ENCODE results near the gene ADAMTS7.

DNA sequence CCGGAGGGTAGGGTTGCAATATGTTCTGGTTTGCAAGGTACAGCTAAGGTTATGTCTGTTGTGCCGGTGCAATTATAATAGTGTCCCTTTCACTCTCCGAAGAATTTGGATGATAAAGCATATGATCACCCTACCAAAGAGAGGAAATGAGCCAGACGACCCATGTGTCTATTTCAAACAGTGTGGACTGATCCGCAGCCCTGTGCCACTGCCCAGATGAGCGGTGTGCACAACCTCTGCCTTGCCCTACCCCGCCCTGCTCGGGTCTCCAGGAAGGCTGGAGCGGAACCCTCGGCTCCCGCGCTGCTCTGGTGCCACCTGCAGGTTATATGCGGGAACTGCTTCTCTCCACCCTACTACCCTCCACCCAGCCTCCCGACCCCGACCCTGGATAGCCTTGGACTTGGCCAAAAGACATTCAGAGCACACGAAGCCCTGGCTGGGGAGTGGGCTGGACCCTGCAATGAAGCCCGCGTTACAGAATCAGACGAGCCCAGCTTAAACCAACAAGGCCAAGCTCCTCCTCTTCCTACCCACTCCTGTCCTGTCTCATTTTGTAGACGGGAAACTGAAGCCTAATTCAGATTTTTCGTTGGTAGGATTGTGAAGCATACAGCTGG is 101.9 kb downstream of the ADAMTS7 start:
- TF ChIP-seq ZNF121 (tag by site-specific recombination; IDR thresholded peaks at IDR 0.05) (no peak), YY1 (tag by site-specific recombination; IDR thresholded peaks at IDR 0.05) (no peak), ZFP37 (tag by site-specific recombination; IDR thresholded peaks at IDR 0.05) (no peak), ZNF19 (tag by site-specific recombination; IDR thresholded peaks at IDR 0.05; ENCODE audit: low read depth) (no peak), ZNF549 (tag by site-specific recombination; IDR thresholded peaks at IDR 0.05) (no peak), ZNF654 (tag by site-specific recombination; IDR thresholded peaks at IDR 0.05; ENCODE audit: low read depth) (peak; percentile 74)
- TF ChIP-seq, protein P1, sequence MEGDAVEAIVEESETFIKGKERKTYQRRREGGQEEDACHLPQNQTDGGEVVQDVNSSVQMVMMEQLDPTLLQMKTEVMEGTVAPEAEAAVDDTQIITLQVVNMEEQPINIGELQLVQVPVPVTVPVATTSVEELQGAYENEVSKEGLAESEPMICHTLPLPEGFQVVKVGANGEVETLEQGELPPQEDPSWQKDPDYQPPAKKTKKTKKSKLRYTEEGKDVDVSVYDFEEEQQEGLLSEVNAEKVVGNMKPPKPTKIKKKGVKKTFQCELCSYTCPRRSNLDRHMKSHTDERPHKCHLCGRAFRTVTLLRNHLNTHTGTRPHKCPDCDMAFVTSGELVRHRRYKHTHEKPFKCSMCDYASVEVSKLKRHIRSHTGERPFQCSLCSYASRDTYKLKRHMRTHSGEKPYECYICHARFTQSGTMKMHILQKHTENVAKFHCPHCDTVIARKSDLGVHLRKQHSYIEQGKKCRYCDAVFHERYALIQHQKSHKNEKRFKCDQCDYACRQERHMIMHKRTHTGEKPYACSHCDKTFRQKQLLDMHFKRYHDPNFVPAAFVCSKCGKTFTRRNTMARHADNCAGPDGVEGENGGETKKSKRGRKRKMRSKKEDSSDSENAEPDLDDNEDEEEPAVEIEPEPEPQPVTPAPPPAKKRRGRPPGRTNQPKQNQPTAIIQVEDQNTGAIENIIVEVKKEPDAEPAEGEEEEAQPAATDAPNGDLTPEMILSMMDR (tag by site-specific recombination; IDR thresholded peaks at IDR 0.05) = peak; percentile 94
- TF ChIP-seq, protein P2, sequence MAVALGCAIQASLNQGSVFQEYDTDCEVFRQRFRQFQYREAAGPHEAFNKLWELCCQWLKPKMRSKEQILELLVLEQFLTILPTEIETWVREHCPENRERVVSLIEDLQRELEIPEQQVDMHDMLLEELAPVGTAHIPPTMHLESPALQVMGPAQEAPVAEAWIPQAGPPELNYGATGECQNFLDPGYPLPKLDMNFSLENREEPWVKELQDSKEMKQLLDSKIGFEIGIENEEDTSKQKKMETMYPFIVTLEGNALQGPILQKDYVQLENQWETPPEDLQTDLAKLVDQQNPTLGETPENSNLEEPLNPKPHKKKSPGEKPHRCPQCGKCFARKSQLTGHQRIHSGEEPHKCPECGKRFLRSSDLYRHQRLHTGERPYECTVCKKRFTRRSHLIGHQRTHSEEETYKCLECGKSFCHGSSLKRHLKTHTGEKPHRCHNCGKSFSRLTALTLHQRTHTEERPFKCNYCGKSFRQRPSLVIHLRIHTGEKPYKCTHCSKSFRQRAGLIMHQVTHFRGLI (tag by site-specific recombination; IDR thresholded peaks at IDR 0.05) = no peak
- TF ChIP-seq, protein P3, sequence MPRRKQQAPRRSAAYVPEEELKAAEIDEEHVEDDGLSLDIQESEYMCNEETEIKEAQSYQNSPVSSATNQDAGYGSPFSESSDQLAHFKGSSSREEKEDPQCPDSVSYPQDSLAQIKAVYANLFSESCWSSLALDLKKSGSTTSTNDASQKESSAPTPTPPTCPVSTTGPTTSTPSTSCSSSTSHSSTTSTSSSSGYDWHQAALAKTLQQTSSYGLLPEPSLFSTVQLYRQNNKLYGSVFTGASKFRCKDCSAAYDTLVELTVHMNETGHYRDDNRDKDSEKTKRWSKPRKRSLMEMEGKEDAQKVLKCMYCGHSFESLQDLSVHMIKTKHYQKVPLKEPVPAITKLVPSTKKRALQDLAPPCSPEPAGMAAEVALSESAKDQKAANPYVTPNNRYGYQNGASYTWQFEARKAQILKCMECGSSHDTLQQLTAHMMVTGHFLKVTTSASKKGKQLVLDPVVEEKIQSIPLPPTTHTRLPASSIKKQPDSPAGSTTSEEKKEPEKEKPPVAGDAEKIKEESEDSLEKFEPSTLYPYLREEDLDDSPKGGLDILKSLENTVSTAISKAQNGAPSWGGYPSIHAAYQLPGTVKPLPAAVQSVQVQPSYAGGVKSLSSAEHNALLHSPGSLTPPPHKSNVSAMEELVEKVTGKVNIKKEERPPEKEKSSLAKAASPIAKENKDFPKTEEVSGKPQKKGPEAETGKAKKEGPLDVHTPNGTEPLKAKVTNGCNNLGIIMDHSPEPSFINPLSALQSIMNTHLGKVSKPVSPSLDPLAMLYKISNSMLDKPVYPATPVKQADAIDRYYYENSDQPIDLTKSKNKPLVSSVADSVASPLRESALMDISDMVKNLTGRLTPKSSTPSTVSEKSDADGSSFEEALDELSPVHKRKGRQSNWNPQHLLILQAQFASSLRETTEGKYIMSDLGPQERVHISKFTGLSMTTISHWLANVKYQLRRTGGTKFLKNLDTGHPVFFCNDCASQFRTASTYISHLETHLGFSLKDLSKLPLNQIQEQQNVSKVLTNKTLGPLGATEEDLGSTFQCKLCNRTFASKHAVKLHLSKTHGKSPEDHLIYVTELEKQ (tag by site-specific recombination; IDR thresholded peaks at IDR 0.05; ENCODE audit: borderline replicate concordance) = no peak
- TF ChIP-seq, protein P4, sequence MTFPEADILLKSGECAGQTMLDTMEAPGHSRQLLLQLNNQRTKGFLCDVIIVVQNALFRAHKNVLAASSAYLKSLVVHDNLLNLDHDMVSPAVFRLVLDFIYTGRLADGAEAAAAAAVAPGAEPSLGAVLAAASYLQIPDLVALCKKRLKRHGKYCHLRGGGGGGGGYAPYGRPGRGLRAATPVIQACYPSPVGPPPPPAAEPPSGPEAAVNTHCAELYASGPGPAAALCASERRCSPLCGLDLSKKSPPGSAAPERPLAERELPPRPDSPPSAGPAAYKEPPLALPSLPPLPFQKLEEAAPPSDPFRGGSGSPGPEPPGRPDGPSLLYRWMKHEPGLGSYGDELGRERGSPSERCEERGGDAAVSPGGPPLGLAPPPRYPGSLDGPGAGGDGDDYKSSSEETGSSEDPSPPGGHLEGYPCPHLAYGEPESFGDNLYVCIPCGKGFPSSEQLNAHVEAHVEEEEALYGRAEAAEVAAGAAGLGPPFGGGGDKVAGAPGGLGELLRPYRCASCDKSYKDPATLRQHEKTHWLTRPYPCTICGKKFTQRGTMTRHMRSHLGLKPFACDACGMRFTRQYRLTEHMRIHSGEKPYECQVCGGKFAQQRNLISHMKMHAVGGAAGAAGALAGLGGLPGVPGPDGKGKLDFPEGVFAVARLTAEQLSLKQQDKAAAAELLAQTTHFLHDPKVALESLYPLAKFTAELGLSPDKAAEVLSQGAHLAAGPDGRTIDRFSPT (tag by site-specific recombination; IDR thresholded peaks at IDR 0.05) = no peak
